Cardiac fibroblast (primary cell): ENCODE results near the gene SV2B.

Experiments used
- DNase-seq, 2 donors: peaks; one replicate each; pipeline versions ENCODE4 v3.0.0 to v3.0.0-alpha.2; 2010; ENCODE audit warnings: low read depth in 2 of 2
- H3K4me3 ChIP-seq, 2 donors: replicated peaks in 1 of 2; 1 replicate in 1 of 2; 2 replicates in 1 of 2; pipeline ENCODE4 v1.5.1; 2011; ENCODE audit warnings: low read depth in 2 of 2, low read length in 2 of 2, mild to moderate bottlenecking in 2 of 2, moderate library complexity in 1 of 2
- CTCF ChIP-seq: IDR thresholded peaks from one replicate; pipeline ENCODE4 v1.5.1; 2011; ENCODE audit warnings: low read depth, mild to moderate bottlenecking, low read length, inconsistent platforms

SV2B gene

DNA sequence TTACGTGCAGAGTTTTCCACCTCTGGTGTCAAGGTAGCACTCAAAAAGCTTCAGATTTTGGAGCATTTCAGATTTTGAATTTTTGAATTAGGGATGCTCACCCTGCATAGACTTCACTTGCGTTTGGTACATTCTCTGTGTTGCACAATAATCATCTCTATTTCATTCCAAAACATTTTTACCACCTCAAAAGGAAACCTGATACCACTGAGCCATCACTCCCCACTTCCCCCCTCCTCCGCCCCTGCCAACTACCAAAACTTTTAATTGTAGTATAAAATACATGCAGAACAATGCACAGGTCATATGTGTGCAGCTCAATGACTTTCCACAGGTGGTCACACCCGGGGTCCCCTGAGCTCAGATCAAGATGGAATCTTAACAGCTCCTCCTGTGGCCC lies 208.8 kb downstream of the SV2B start:
- DNase-seq, result no peak
- TF ChIP-seq CTCF, result no peak
- H3K4me3 ChIP-seq, result no peak overlapping the region

DNA sequence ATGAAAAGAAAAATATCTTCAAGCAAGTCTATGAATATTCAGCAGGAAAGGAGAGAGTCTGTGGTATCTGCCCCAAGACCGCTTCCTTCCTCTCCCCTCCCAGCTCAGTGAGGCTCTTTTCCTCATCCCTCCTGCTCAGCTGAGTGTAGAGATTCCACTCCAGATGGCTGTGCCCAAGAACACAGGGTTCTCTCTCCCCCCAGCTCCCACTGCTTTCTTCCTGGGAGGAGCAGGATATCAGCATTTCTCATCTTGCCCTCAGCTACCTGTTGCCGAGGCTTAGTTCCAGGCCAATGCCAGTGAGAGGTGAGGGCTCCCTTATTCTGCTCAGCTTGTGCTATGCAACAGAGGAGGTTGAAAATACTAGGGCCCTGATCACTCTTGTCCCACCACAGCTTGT lies 211.9 kb downstream of the SV2B start:
- no peak overlapping the region for H3K4me3 ChIP-seq
- no peak for TF ChIP-seq CTCF
- no peak for DNase-seq

- no peak for TF ChIP-seq CTCF
- no peak overlapping the region for H3K4me3 ChIP-seq
- no peak for DNase-seq
Observed at GRCh38 chr15:91316126-91316525, 216.1 kb downstream of the SV2B start.

GRCh38 chr15:91318516-91318915 lies 218.5 kb downstream of the SV2B start:
- H3K4me3 ChIP-seq, result no peak overlapping the region
- TF ChIP-seq CTCF, result no peak
- no peak for DNase-seq

DNA sequence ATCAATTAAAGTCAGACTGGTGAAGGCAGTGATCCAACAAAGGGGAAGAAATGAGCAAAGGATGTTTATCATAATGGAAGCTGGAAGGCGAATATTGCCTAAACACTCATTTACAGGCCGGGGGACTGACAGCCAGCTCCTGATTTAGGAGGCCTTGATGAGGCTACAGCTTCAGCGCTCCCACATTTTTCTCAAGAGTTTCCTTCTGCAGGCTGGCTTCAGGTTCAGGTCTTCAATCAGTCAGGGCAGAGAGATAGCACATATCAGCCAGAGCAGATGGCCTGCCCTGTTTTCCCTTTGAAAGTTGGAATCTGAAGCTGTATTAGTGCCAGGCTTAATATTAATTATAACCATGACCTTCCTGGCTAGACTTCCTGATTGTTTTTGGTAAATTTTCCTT lies 218.9 kb downstream of the SV2B start:
- no peak overlapping the region for H3K4me3 ChIP-seq
- no peak for DNase-seq
- TF ChIP-seq CTCF, result no peak

DNA sequence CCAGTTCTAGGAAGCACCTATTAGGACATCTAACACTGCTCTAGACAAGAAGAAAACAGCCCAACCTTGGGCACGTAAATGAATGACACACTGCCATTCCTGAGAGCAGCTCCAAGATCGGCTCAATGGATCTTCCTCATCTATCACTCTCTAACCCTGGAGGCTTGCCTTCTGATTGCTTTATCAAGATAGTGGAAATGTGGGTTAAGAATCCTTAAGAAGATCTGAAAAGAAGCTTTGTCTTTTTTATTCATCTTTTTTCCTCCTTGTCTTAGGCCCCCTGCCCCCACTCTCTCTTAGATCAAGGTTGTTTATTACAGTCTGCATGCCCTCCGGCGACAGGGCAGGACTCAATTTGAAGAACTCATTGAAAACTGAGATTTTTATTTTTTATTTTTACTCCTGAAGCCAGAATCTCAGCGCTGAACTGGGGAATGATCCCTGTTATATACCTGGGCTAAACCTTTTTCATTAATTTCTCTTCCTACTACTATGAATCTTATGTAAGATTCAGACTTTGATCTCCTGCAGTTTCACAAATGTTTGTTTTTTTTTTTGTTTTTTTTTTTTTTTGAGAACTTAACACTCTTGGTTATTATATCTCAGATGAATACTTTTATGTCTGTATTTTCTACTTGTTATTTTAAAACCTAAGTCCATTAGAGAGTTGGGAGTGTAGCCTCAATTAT lies 219.5 kb downstream of the SV2B start:
- no peak overlapping the region for H3K4me3 ChIP-seq
- DNase-seq, result no peak
- no peak for TF ChIP-seq CTCF

DNA sequence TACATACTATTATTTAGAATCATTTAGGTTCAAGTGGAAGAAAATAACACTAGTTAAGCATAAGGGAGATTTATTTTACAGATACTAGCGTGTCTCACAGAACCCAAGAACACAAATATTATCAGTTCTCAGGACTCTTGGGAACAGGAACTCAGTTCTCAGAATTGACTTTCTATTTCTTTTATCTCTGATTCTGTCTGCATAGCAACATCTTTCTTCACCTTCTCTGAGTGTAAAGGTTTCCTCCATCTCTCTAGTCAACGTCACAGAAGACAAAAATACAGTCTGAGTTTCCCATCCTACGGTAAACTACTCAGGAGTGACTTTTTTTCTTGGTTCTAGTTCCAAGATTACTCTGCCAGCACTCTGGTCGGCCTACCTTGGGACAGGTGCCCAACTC lies 220.0 kb downstream of the SV2B start:
- no peak for DNase-seq
- H3K4me3 ChIP-seq, result no peak overlapping the region
- TF ChIP-seq CTCF, result no peak
